H1 (cell line): ENCODE data around the gene SMARCAL1.

Experiments
- CTCF ChIP-seq, 3 experiments: IDR thresholded peaks; 1 replicate in 2 of 3; 2 replicates in 1 of 3; pipeline versions ENCODE4 v1.5.1 to v1.6.1; 2011; ENCODE audit warnings: low read length in 3 of 3, mild to moderate bottlenecking in 3 of 3, inconsistent platforms in 2 of 3, low read depth in 1 of 3, moderate library complexity in 1 of 3; ENCODE audit not compliant: insufficient read depth in 1 of 3; ENCODE audit errors: control extremely low read depth in 1 of 3
- EZH2 ChIP-seq: fragments of 200-600 bp; sonication (generic); IDR thresholded peaks from 2 replicates; pipeline ENCODE4 v1.7.1; 2012; ENCODE audit warnings: low read depth, mild to moderate bottlenecking, moderate library complexity, low read length, inconsistent platforms; ENCODE audit not compliant: severe bottlenecking
- FOSL1 ChIP-seq: IDR thresholded peaks from 2 replicates; pipeline ENCODE4 v1.6.1; 2011; ENCODE audit warnings: mild to moderate bottlenecking, low read depth, low read length, moderate library complexity; ENCODE audit not compliant: insufficient read depth
- NANOG ChIP-seq: IDR thresholded peaks from 2 replicates; pipeline ENCODE4 v1.6.1; 2011; ENCODE audit warnings: low read length, low read depth, mild to moderate bottlenecking, inconsistent platforms; ENCODE audit not compliant: insufficient read depth, poor library complexity, severe bottlenecking

- TF ChIP-seq FOSL1, result no peak
- no peak for TF ChIP-seq NANOG
- TF ChIP-seq EZH2, result no peak
- no peak for TF ChIP-seq CTCF (IDR thresholded peaks at IDR 0.05; ENCODE audit: control extremely low read depth in 1 of 3, insufficient read depth in 1 of 3, low read depth in 1 of 3, low read length in 3 of 3)
These were observed 73.5 kb downstream of the SMARCAL1 start for GRCh38 chr2:216485745-216486144.
